NT2/D1 (cell line): ENCODE measurements around the gene CHRNB1.

Source experiments
- DNase-seq: peaks from one replicate; pipeline ENCODE4 v3.0.0-alpha.2; 2011; ENCODE audit warnings: low read depth, low spot score
- H3K27me3 ChIP-seq: 2 replicates; pipeline ENCODE4 v1.6.0; 2011; ENCODE audit warnings: mild to moderate bottlenecking; ENCODE audit not compliant: insufficient read length, insufficient read depth
- H3K36me3 ChIP-seq: 2 replicates; pipeline ENCODE4 v1.6.1; 2011; ENCODE audit warnings: mild to moderate bottlenecking, low read length, mixed read lengths; ENCODE audit not compliant: insufficient read depth, insufficient read length
- H3K4me1 ChIP-seq: 2 replicates; pipeline ENCODE4 v1.5.1; 2011; ENCODE audit not compliant: insufficient read depth, insufficient read length
- H3K4me3 ChIP-seq: 2 replicates; pipeline ENCODE4 v1.5.1; 2011; ENCODE audit warnings: low read depth; ENCODE audit not compliant: insufficient read length
- H3K9ac ChIP-seq: 2 replicates; pipeline ENCODE4 v1.6.0; 2011; ENCODE audit warnings: low read depth; ENCODE audit not compliant: insufficient read length
- H3K9me3 ChIP-seq: 2 replicates; pipeline ENCODE4 v1.5.1; 2011; ENCODE audit warnings: mild to moderate bottlenecking, low read length; ENCODE audit not compliant: insufficient read depth
- SUZ12 ChIP-seq: IDR thresholded peaks from 2 replicates; pipeline ENCODE4 v1.6.1; 2011; ENCODE audit not compliant: insufficient read length, insufficient read depth; ENCODE audit errors: extremely low read depth
- YY1 ChIP-seq: IDR thresholded peaks from 2 replicates; pipeline ENCODE4 v1.6.1; 2011; ENCODE audit not compliant: insufficient read length, insufficient read depth
- ZNF274 ChIP-seq: IDR thresholded peaks from 2 replicates; pipeline ENCODE4 v1.6.1; 2011; ENCODE audit warnings: mild to moderate bottlenecking, low read depth, low read length

CHRNB1 gene

DNA sequence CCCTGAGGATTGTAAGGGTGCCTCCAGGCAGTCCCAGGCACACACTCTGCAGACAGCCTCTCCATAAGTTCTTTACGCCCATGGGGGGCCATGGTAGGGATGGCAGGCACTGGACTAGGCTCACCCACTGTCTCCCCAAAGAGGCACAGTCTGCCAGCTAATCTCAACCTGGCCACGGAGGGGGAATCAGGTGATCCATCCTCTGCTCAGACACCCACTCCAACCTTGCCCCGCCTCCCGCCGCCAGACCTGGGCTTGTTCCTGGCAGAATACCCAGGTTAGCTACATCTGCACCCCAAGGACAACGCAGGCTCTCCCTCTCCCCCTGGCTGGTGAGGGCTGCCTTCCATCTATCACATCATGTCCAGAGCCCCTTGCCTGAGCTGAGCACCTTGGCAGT, 36.0 kb upstream of the CHRNB1 start:
- H3K9me3 ChIP-seq: no peaks in the 10 kb centered on the region
- H3K27me3 ChIP-seq: no peaks in the 10 kb centered on the region
- H3K4me1 ChIP-seq: peaks cover 3% of the 10 kb centered on the region
- no peak for TF ChIP-seq ZNF274
- no peak for TF ChIP-seq SUZ12
- no peak for TF ChIP-seq YY1
- H3K36me3 ChIP-seq: peaks cover 26% of the 10 kb centered on the region
- H3K9ac ChIP-seq: no peak overlapping the region
- H3K4me3 ChIP-seq: no peak overlapping the region
- no peak for DNase-seq

GRCh38 chr17:7409716-7410115, 35.1 kb upstream of the CHRNB1 start:
- H3K9me3 ChIP-seq: no peaks in the 10 kb centered on the region
- no peaks in the 10 kb centered on the region for H3K27me3 ChIP-seq
- TF ChIP-seq SUZ12 (no peak), YY1 (no peak), ZNF274 (no peak)
- no peak overlapping the region for H3K4me3 ChIP-seq
- H3K4me1 ChIP-seq: peaks cover 3% of the 10 kb centered on the region
- DNase-seq: no peak
- H3K9ac ChIP-seq: no peak overlapping the region
- peaks cover 30% of the 10 kb centered on the region for H3K36me3 ChIP-seq

- DNase-seq: no peak
- Histone ChIP-seq H3K9me3 (no peaks in the 10 kb centered on the region), H3K4me3 (no peak overlapping the region), H3K9ac (no peak overlapping the region), H3K4me1 (peaks cover 3% of the 10 kb centered on the region), H3K36me3 (peaks cover 41% of the 10 kb centered on the region), H3K27me3 (no peaks in the 10 kb centered on the region)
- TF ChIP-seq YY1 (no peak), SUZ12 (no peak), ZNF274 (no peak)
Measured at GRCh38 chr17:7410634-7411426, 34.0 kb upstream of the CHRNB1 start.

- TF ChIP-seq SUZ12: no peak
- TF ChIP-seq YY1: no peak
- TF ChIP-seq ZNF274: no peak
- Histone ChIP-seq H3K9ac (no peak overlapping the region), H3K4me3 (no peak overlapping the region), H3K4me1 (peaks cover 3% of the 10 kb centered on the region), H3K9me3 (no peaks in the 10 kb centered on the region), H3K36me3 (peaks cover 45% of the 10 kb centered on the region), H3K27me3 (no peaks in the 10 kb centered on the region)
- DNase-seq: no peak
Measured at GRCh38 chr17:7411427-7411750, 33.5 kb upstream of the CHRNB1 start.

DNA sequence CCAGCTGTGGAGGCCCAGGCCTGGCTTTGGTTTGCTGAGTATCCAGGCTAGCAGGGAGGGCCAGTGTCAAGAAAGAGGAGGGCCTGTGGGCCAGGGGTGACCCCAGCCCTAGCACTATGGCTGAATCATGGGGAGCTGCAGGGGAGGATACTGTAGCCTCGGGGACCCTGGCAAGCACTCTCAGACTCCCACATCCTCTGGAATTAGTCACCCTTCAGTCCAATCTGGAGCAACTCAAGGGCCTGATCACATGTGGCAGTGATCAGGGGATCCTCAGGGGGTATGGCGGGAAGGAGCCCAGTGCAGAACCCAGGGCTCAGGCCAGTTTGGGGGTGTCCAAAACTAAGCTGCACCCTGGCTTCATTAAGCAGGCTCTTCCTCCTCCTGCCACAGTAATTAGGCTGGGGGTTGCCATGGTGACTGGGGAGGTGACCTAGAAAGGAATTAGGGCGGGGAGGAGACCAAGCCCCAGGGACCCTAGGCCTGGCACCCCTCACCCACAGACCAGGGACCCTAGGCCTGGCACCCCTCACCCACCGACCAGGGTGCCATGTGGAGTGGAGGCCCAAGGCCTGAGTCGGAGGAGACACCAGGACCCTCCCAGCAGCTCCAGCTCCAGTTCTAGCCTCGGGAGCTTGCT, 31.4 kb upstream of the CHRNB1 start:
- no peaks in the 10 kb centered on the region for H3K27me3 ChIP-seq
- no peak for DNase-seq
- H3K4me1 ChIP-seq: peaks cover 3% of the 10 kb centered on the region
- no peak overlapping the region for H3K4me3 ChIP-seq
- TF ChIP-seq ZNF274: no peak
- no peak for TF ChIP-seq YY1
- TF ChIP-seq SUZ12: no peak
- H3K9ac ChIP-seq: no peak overlapping the region
- H3K36me3 ChIP-seq: peaks cover 59% of the 10 kb centered on the region
- no peaks in the 10 kb centered on the region for H3K9me3 ChIP-seq

GRCh38 chr17:7414837-7415236, 30.0 kb upstream of the CHRNB1 start:
- TF ChIP-seq ZNF274 (no peak), SUZ12 (no peak), YY1 (no peak)

GRCh38 chr17:7415784-7416183, 29.1 kb upstream of the CHRNB1 start:
- peaks cover 3% of the 10 kb centered on the region for H3K4me1 ChIP-seq
- no peaks in the 10 kb centered on the region for H3K27me3 ChIP-seq
- H3K36me3 ChIP-seq: peaks cover 42% of the 10 kb centered on the region
- TF ChIP-seq SUZ12 (no peak), YY1 (no peak), ZNF274 (no peak)
- H3K4me3 ChIP-seq: no peak overlapping the region
- no peak for DNase-seq
- no peaks in the 10 kb centered on the region for H3K9me3 ChIP-seq
- no peak overlapping the region for H3K9ac ChIP-seq

More at GRCh38 chr17:7414837-7415236, 30.0 kb upstream of the CHRNB1 start:
- Histone ChIP-seq H3K4me1 (peaks cover 3% of the 10 kb centered on the region), H3K9me3 (no peaks in the 10 kb centered on the region), H3K27me3 (no peaks in the 10 kb centered on the region), H3K36me3 (peaks cover 50% of the 10 kb centered on the region), H3K4me3 (no peak overlapping the region), H3K9ac (no peak overlapping the region)
- DNase-seq: no peak
